Activated CD4-positive, CD25-positive, alpha-beta regulatory T cell treated with anti-CD3 and anti-CD28 coated beads, Interleukin-2, amount 50 U/mL, for 16 hours (primary cell): ENCODE data around the gene FDPS.
"Not testable (repeated sequence)": the region's sequence is repeated elsewhere in the genome, so short reads cannot be mapped to it uniquely, and the experiment has no call there.

Experiments
- DNase-seq: peaks from one replicate; pipeline ENCODE4 v3.0.0-alpha.2; 2020; ENCODE audit warnings: low read depth, low spot score

Gene FDPS

DNA sequence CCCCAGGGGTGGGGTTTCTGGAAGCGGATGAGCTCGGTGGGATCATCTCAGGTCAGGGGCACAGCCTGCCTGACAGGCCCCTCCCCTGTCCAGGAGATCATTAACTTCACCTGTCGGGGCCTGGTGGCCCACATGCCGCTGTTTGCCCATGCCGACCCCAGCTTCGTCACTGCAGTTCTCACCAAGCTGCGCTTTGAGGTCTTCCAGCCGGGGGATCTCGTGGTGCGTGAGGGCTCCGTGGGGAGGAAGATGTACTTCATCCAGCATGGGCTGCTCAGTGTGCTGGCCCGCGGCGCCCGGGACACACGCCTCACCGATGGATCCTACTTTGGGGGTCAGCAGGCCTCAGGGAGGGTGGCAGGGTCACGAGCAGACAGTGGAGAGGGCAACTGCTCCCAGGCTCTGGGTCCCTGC, 23.0 kb upstream of the FDPS start:
- DNase-seq = no peak

GRCh38 chr1:155286544-155286943, 22.1 kb upstream of the FDPS start:
- DNase-seq = no peak

- DNase-seq = no peak
Observed at GRCh38 chr1:155287987-155288543, 20.6 kb upstream of the FDPS start.

DNA sequence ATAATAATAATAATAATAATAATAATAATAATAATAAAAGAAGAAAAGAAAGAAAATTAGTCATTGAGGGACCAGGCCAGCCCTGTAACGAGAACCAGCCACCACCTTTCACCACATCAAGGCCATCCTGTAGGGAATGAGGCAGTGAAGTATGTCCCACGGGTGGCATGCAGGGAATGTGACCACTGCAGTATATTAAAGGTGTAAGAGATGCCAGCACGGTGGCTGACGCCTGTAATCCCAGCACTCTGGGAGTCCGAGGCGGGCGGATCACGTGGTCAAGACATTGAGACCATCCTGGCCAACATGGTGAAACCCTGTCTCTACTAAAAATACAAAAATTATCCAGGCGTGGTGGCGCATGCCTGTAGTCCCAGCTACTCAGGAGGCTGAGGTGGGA, 17.7 kb upstream of the FDPS start:
- not testable (repeated sequence) for DNase-seq

- DNase-seq = no peak
Observed at GRCh38 chr1:155293086-155293749, 15.4 kb upstream of the FDPS start.

DNA sequence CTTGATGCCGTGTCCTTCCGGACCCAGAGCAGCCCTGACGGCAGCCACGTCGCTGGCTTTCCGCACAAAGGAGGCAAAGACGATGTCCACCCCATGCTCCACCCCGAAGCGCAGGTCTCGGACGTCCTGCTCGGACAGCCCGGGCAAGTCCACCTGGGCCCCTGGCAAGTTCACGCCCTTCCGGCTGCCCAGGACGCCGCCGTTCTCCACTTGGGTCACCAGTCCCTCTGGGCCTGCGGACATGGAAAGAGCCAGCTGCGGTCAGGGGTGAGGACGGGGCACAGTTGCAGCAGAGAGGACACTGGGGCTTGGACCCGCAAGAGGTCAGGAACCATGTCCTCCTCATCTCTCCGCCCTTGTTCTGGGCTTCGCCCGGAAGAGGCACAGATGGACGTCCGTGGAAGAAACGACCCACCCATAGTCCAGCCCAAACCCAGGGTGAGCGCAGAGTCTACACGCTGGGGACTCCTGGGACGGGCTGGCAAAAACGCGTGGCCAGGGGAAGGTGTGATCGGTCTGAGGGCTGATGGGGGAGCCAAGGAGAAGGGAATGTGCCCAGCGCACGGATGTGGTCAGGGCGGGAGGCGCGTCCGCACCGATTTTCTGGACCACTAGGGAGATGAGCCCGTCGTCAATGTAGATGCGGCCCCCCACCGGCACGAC, 14.0 kb upstream of the FDPS start:
- no peak for DNase-seq

DNA sequence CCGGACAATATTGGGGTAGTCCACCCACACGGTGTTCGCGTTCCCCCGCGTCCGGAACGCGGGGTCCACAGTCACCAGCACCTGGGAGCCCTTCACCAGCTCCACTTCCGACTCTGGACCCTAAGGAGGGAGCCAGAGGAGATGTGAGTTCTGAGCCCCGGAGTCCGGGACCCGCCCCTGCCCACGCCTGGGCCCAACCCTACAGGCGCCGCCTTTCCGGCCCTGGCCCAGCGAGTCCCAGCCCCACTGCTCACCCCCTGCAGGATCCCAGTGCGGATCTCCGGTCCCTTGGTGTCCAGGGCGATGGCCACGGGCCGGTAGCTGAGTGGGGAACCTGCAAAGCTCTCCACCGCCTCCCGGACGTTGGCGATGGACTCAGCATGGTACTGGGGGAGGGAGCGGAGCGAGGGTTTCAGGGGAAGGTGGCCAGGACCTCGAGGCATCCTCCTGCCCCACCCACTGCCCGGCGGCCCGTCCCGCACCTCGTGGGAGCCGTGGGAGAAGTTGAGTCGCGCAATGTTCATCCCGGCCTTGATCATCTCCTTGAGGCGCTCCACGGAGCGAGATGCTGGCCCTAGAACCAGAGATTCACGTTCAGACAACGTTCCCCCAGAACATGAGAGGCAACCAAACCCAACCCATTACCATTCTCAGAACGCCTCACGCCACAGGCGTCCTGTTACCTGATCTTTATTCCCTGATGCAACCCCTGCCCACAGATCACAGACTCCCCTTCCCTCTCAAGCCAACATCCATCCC, 13.3 kb upstream of the FDPS start:
- DNase-seq = no peak

- no peak for DNase-seq
Observed at GRCh38 chr1:155295942-155296267, 12.8 kb upstream of the FDPS start.

- DNase-seq = no peak
Observed at GRCh38 chr1:155296661-155297060, 12.0 kb upstream of the FDPS start.

DNA sequence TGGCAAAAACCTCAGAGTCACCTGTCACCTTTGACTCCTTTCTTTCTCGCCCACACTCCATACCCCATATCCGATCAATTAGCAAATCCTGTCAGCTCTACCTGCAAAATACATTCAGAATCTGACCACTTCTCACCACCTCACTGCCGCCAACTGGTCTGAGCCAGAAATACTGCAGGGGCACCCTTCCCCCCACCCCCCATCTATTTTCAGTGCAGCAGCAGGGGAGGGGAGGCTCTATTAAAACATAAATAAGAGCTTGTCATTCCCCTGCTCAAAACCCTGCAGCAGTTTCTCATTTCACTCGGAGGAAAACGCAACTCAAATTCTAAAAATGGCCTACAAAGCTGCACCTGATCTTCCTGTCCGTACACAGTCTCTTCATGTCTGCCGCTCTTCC, 11.3 kb upstream of the FDPS start:
- DNase-seq = no peak

- no peak for DNase-seq
Observed at GRCh38 chr1:155300024-155300423, 8.6 kb upstream of the FDPS start.

GRCh38 chr1:155300553-155301329, 7.9 kb upstream of the FDPS start:
- no peak for DNase-seq

GRCh38 chr1:155301342-155301841, 7.3 kb upstream of the FDPS start, which contains the start of gene PKLR:
Gene PKLR (minus strand): TSS chr1:155301438. CDS start chr1:155301395, 43 bp downstream.
- no peak for DNase-seq

GRCh38 chr1:155304558-155305063, 4.1 kb upstream of the FDPS start:
- no peak for DNase-seq

DNA sequence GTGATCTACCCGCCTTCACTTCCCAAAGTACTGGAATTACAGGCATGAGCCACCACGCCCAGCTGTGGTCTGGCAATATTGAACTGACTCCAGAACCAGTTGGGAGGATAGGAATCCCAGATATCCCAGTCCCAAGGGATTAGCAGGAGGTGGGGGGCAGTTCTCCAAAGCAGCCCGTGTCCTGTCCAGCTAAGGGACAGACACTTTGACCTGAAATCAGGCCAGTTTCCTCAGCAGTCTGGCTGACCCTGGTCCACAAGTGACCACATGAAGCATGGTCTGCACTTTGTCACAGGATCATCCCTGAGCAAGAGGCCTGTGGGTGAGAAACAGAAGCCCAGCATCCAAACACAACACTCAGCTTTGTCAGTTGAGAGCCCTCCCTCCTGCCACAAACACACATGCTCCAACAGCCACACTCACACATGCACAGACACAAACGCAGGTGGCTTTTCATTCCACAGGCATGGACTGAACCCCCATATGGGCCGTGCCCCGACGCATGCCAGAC, 2.7 kb upstream of the FDPS start:
- no peak for DNase-seq

DNA sequence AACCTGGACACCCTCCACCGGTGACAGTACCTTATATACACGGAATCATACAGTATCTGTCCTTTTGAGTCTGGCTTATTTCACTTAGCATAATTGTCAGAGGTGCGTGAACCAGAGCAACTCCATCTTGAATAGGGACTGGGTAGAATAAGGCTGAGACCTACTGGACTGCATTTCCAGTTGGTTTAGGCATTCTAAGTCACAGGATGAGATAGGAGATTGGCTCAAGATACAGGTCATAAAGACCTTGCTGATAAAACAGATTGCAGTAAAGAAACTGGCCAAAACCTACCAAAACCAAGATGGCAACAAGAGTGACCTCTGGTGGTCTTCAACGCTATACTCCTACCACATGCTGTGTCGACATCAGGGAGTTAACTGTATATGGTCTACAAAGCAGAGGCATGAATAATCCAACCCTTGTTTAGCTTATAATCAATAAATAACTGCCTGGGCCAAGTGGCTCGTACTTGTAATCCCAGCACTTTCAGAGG, 1.4 kb upstream of the FDPS start:
- no peak for DNase-seq

GRCh38 chr1:155309423-155310021, 856 bp downstream of the FDPS start:
- DNase-seq = no peak

DNA sequence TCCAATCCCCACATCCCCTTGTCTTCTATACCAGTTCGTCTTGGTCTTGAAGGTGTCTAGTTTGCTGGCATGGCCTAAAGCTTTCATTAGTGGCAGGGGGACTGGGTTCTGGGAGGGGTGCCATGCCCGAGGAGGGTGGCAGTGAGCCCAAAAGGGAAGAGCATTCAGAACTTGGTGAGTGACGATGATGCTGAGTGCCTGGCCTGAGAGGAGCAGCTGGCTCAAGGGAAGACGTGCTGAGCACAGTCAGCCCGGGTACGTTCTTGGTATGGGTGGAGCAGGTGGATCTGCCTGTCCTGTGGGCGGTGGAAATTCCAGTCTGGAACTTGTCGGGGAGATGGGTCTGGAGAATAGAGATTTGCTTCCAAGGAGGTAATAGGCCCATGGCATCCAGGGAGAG, 4.6 kb downstream of the FDPS start:
- no peak for DNase-seq

DNA sequence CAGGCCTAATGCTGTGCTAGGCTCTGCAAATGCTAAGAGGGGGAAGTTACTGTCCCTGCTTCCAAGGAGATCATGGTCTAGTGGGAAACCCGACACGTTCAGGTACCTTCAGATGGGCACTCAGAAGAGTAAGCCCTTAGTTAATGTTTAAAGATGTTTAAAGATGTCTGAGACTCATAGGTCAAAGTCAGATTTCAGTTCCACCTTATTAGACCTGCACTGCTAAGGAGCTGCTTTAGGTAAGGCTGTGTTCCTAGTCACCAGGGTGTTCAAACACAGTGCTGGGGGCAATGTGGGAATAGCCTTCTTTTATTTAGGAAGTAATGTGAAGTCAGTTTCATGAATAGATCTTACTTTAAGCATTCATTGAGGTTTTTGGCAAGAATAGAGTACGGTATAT, 8.3 kb downstream of the FDPS start:
- DNase-seq = no peak

DNA sequence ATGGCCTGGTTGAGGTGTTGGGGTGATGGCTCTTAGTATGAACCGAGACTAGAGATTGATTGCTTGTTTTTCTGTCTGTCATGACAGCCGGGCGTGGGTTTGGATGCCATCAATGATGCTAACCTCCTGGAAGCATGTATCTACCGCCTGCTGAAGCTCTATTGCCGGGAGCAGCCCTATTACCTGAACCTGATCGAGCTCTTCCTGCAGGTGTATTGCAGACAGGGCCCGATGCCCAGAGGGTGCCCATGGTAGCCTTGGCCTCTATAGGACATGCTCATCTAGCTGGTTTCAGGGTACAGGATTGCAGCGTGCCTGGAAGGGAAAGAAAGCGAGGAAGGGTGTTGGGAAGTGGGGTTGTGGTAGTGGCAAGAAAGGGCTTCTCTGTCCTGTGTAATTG, 9.4 kb downstream of the FDPS start:
- no peak for DNase-seq

DNA sequence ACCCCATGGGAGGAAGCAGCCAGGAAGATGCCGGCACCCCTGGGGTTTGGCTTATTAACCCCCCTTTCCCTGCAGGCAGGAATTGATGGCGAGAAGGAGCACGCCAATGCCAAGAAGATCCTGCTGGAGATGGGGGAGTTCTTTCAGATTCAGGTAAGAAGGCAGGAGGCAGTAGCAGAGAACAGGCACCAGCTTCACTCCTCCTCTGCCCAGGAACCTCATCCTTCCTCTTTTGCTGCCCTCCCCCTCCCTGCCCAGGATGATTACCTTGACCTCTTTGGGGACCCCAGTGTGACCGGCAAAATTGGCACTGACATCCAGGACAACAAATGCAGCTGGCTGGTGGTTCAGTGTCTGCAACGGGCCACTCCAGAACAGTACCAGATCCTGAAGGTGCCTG, 10.9 kb downstream of the FDPS start:
- no peak for DNase-seq
